Lower leg skin (tissue), 4 donors: Measurements from ENCODE around the gene TMEM218. TPM values are rescaled to one million over a fixed set of nuclear protein-coding genes. Genes with fewer than 3 reads are reported as not detected.

Experiments used
- DNase-seq, 2 donors: peaks; one replicate each; pipeline ENCODE4 v3.0.0-alpha.2; 2019; ENCODE audit warnings: low spot score in 2 of 2
- H3K4me3 ChIP-seq: fragments of 200-600 bp; sonication (generic); 2 replicates; pipeline ENCODE4 v1.5.1; 2017; ENCODE audit warnings: mild to moderate bottlenecking, low read depth; ENCODE audit not compliant: poor library complexity, severe bottlenecking
- CTCF ChIP-seq, 3 donors: fragments of 450-650 bp; IDR thresholded peaks; one replicate each; pipeline ENCODE4 v1.5.1; 2016; ENCODE audit warnings: antibody characterized with exemption in 3 of 3, mild to moderate bottlenecking in 3 of 3, moderate library complexity in 2 of 3
- POLR2A ChIP-seq, 2 donors: fragments of 450-650 bp; IDR thresholded peaks; one replicate each; pipeline ENCODE4 v1.6.1; 2016 to 2017; ENCODE audit warnings: antibody characterized with exemption in 2 of 2, mild to moderate bottlenecking in 1 of 2, moderate library complexity in 1 of 2
- WGBS, 2 donors: methylation state at CpG; one replicate each; pipeline ENCODE4 v1.1.5; 2018; 5-methylcytosine and 5-hydroxymethylcytosine counted together
- intact Hi-C: fragments of 100-400 bp; cut with DNase I; formaldehyde crosslinking; loops from one replicate; pipeline ENCODE4 v1.15.0; 2023; ENCODE audit warnings: low total_unique reads
- total RNA-seq, 4 donors: library from RNA; depleted of rRNA; stranded (reverse); fragments of >200 nt; gene quantifications; one replicate each; pipeline ENCODE4 v1.1.0, GENCODE V29; 2016

TMEM218 gene
- total RNA-seq, 4 donors from 2014 or later: 8.6 to 17.1 (median 13.6) TPM

GRCh38 chr11:125069008-125069407 lies 42.4 kb downstream of the TMEM218 start:
- TF ChIP-seq POLR2A (IDR thresholded peaks at IDR 0.05): no peak
- no peak for TF ChIP-seq CTCF (IDR thresholded peaks at IDR 0.05)
- no peak overlapping the region for H3K4me3 ChIP-seq
- 83 to 85% methylated on average over 4 of the region's 4 CpGs for WGBS, 2 donors
- intact Hi-C loops: no loop called here
- no peak for DNase-seq

GRCh38 chr11:125068368-125068767 lies 43.1 kb downstream of the TMEM218 start:
- DNase-seq: no peak
- TF ChIP-seq CTCF (IDR thresholded peaks at IDR 0.05) (no peak), POLR2A (IDR thresholded peaks at IDR 0.05) (no peak)
- intact Hi-C loops: no loop called here
- 95 to 96% methylated on average over 4 of the region's 4 CpGs for WGBS, 2 donors
- no peak overlapping the region for H3K4me3 ChIP-seq

- no peak for TF ChIP-seq POLR2A (IDR thresholded peaks at IDR 0.05)
- no peak for TF ChIP-seq CTCF (IDR thresholded peaks at IDR 0.05)
- intact Hi-C loops: no loop called here
- H3K4me3 ChIP-seq: no peak overlapping the region
- 83 to 86% methylated on average over 7 of the region's 7 CpGs for WGBS, 2 donors
- peak in 1 of 2 donors; percentile 64 for DNase-seq
Measured at GRCh38 chr11:125064070-125064469, 47.4 kb downstream of the TMEM218 start.

- 9 to 17% methylated on average over 19 to 33 of the region's 38 CpGs for WGBS, 2 donors
- TF ChIP-seq CTCF (IDR thresholded peaks at IDR 0.05) (no peak), POLR2A (IDR thresholded peaks at IDR 0.05) (no peak)
- intact Hi-C loops: no loop called here
- peak overlapping the region; percentile 37 for H3K4me3 ChIP-seq
- peak in 1 of 2 donors; percentile 81 for DNase-seq
Measured at GRCh38 chr11:125063429-125064043, 47.9 kb downstream of the TMEM218 start.

GRCh38 chr11:125062931-125063428 lies 48.4 kb downstream of the TMEM218 start, which contains the start of gene SLC37A2:
Gene SLC37A2 (plus strand): TSS chr11:125063305. CDS start chr11:125063368, 63 bp downstream.
- H3K4me3 ChIP-seq: peak within 1 kb of the TSS; percentile 37
- intact Hi-C loops: no loop called here
- no peak for TF ChIP-seq CTCF (IDR thresholded peaks at IDR 0.05)
- no peak for TF ChIP-seq POLR2A (IDR thresholded peaks at IDR 0.05)
- peak in 1 of 2 donors; percentile 90 for DNase-seq
- 1% methylated on average over 14 to 26 of the region's 46 CpGs for WGBS, 2 donors
